ENCODE data around the gene C4orf17. TPM values are rescaled to one million over a fixed set of nuclear protein-coding genes. Genes with fewer than 3 reads are reported as not detected.
"Not testable (repeated sequence)": the region's sequence is repeated elsewhere in the genome, so short reads cannot be mapped to it uniquely, and the experiment has no call there.

The C4orf17 gene
- total RNA-seq, 1 donor from 2014 or later: not detected

DNA sequence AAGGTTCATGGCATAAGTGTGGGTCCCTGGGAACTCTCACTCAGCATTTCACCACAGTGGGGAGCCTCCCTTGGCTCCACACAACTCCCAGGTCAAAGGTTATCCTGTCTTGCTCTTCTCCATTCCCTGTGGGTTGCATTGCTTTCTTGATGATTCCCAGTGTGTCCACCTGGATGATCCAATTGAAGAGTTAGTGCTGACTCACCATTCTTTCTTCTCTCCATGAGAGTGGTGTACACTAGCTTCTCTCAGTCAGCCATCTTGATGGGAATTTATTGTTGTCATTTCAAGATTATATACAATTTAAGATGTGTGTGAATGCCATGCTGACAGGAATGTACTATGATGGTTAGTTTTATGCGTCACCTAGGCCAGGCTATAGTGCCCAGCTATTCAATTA lies 25.6 kb upstream of the C4orf17 start:
- peaks cover 1% of the 10 kb centered on the region for H3K27me3 Mint-ChIP-seq (ENCODE audit: unreplicated experiment)
- H3K27ac Mint-ChIP-seq (ENCODE audit: unreplicated experiment): no peak overlapping the region
- peaks cover 20% of the 10 kb centered on the region for H3K36me3 Mint-ChIP-seq (ENCODE audit: low read depth, unreplicated experiment)
- peaks cover 30% of the 10 kb centered on the region for H3K9me3 Mint-ChIP-seq (ENCODE audit: unreplicated experiment)
- H3K4me3 Mint-ChIP-seq (ENCODE audit: unreplicated experiment): no peak overlapping the region
- TF ChIP-seq, protein P1, sequence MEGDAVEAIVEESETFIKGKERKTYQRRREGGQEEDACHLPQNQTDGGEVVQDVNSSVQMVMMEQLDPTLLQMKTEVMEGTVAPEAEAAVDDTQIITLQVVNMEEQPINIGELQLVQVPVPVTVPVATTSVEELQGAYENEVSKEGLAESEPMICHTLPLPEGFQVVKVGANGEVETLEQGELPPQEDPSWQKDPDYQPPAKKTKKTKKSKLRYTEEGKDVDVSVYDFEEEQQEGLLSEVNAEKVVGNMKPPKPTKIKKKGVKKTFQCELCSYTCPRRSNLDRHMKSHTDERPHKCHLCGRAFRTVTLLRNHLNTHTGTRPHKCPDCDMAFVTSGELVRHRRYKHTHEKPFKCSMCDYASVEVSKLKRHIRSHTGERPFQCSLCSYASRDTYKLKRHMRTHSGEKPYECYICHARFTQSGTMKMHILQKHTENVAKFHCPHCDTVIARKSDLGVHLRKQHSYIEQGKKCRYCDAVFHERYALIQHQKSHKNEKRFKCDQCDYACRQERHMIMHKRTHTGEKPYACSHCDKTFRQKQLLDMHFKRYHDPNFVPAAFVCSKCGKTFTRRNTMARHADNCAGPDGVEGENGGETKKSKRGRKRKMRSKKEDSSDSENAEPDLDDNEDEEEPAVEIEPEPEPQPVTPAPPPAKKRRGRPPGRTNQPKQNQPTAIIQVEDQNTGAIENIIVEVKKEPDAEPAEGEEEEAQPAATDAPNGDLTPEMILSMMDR (IDR thresholded peaks at IDR 0.05; ENCODE audit: unreplicated experiment): no peak
- no peak for DNase-seq (ENCODE audit: low spot score)
- no peaks in the 10 kb centered on the region for H3K4me1 Mint-ChIP-seq (ENCODE audit: unreplicated experiment)

DNA sequence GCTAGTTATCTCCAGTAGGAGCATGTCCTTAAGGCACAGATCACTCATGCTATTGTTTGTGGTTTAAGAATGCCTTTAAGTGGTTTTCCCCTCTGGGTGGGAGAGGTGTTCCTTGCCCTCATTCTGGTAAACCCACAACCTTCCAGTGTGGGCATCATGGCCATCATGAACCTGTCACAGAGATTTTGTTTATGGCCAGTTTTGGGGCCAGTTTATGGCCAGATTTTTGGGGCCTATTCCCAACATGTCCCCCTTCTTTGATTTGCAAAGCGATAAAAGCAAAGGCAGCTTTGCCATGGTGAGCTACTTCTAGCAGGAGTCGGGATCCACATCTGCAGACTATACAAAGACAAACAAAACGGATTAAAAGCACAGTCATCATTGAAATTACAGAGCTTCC lies 24.2 kb upstream of the C4orf17 start:
- H3K4me3 Mint-ChIP-seq (ENCODE audit: unreplicated experiment); H3K4me1 Mint-ChIP-seq (ENCODE audit: unreplicated experiment); H3K27me3 Mint-ChIP-seq (ENCODE audit: unreplicated experiment); DNase-seq (ENCODE audit: low spot score); H3K27ac Mint-ChIP-seq (ENCODE audit: unreplicated experiment): not testable (repeated sequence)
- peaks cover 24% of the 10 kb centered on the region for H3K36me3 Mint-ChIP-seq (ENCODE audit: low read depth, unreplicated experiment)
- H3K9me3 Mint-ChIP-seq (ENCODE audit: unreplicated experiment): peaks cover 33% of the 10 kb centered on the region

DNA sequence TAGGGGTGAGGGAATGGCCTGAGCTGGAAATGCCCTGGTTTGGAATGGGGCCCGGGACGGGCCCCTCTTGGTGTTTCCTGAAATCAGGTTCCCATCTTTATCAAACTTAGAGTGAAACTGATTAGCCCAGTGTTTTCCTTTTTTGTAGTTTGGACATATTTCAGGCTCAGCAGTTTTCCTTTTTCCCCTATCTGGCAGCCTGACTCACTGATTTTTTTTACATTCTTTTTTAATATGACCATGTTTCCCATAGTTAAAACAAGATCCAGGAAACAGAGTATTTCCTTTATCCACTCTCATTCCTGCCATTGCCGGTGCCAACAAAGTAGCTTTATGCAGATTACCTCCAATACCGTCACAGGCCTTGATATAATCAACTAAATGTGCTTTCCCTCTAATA lies 20.5 kb upstream of the C4orf17 start:
- peaks cover 33% of the 10 kb centered on the region for H3K9me3 Mint-ChIP-seq (ENCODE audit: unreplicated experiment)
- H3K27ac Mint-ChIP-seq (ENCODE audit: unreplicated experiment): no peak overlapping the region
- peaks cover 18% of the 10 kb centered on the region for H3K36me3 Mint-ChIP-seq (ENCODE audit: low read depth, unreplicated experiment)
- DNase-seq (ENCODE audit: low spot score): no peak
- H3K4me1 Mint-ChIP-seq (ENCODE audit: unreplicated experiment): no peaks in the 10 kb centered on the region
- H3K27me3 Mint-ChIP-seq (ENCODE audit: unreplicated experiment): peaks cover 3% of the 10 kb centered on the region
- no peak overlapping the region for H3K4me3 Mint-ChIP-seq (ENCODE audit: unreplicated experiment)
- TF ChIP-seq, protein P1 (IDR thresholded peaks at IDR 0.05; ENCODE audit: unreplicated experiment): no peak

DNA sequence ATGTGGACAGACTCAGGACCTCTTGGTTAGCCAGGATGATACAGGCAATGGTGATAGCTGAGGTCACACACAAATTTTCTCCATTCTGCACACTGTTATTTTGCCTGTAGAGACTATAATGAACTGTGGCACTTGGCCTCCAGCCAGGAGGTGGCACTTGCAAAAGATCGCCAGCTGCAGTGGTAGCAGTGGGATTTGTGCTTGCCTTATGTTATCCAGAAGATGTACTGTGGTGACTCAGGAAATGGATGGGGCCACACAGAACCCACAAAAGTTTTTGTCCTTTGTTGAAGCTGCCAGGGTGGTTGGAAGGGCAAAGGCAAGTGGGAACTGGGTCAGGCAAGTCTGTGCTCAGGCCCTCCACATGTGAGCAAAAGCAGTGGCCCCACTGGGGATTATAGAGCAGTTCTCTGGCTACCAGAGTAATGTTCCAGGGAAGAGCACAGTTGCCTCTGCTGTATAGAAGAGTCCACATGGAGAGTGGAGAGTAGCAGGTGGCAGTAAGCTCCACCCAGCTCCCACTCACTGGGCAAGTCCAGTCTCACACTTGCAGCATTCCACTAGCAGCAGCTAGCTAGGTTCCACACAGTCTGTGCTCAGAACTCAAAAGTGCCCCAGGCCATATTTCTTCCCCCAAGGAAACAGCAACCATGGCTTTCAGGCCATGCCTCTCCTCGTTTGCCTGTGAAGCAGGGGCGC lies 5.9 kb upstream of the C4orf17 start:
- no peak overlapping the region for H3K27ac Mint-ChIP-seq (ENCODE audit: unreplicated experiment)
- H3K4me1 Mint-ChIP-seq (ENCODE audit: unreplicated experiment): no peaks in the 10 kb centered on the region
- no peak overlapping the region for H3K4me3 Mint-ChIP-seq (ENCODE audit: unreplicated experiment)
- no peaks in the 10 kb centered on the region for H3K9me3 Mint-ChIP-seq (ENCODE audit: unreplicated experiment)
- no peaks in the 10 kb centered on the region for H3K36me3 Mint-ChIP-seq (ENCODE audit: low read depth, unreplicated experiment)
- DNase-seq (ENCODE audit: low spot score): no peak
- TF ChIP-seq, protein P1 (IDR thresholded peaks at IDR 0.05; ENCODE audit: unreplicated experiment): no peak
- peaks cover 3% of the 10 kb centered on the region for H3K27me3 Mint-ChIP-seq (ENCODE audit: unreplicated experiment)

DNA sequence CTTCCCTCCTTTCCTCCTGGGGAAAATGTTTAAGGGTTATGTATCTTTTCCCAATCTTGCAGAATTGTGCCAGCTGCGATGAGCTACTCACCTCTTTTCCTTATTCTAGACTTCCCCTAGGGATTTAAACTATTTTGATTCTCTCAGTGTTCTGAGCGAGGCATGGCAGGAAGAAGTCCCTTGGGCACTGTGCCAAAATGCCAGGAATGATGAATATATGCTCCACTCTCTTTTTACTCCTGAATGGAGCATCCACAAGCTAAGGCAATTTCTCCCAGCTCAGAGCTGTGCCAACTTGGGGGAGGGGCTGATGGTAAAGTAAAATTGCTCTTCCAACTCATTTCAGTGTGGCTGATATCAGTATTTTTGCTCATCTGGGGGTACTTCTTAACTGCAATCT lies 4.0 kb upstream of the C4orf17 start:
- H3K4me3 Mint-ChIP-seq (ENCODE audit: unreplicated experiment): no peak overlapping the region
- TF ChIP-seq, protein P1 (IDR thresholded peaks at IDR 0.05; ENCODE audit: unreplicated experiment): no peak
- H3K27ac Mint-ChIP-seq (ENCODE audit: unreplicated experiment): no peak overlapping the region
- no peaks in the 10 kb centered on the region for H3K9me3 Mint-ChIP-seq (ENCODE audit: unreplicated experiment)
- peaks cover 3% of the 10 kb centered on the region for H3K27me3 Mint-ChIP-seq (ENCODE audit: unreplicated experiment)
- H3K36me3 Mint-ChIP-seq (ENCODE audit: low read depth, unreplicated experiment): no peaks in the 10 kb centered on the region
- no peak for DNase-seq (ENCODE audit: low spot score)
- H3K4me1 Mint-ChIP-seq (ENCODE audit: unreplicated experiment): no peaks in the 10 kb centered on the region

All from endothelial cell (in vitro differentiated cells).